Measurements from ENCODE around the gene FBLN2.

GRCh38 chr3:13666227-13666619 lies 117.3 kb downstream of the FBLN2 start:
- TF ChIP-seq CTCF (IDR thresholded peaks at IDR 0.05) (no peak), POLR2AphosphoS5 (IDR thresholded peaks at IDR 0.05; ENCODE audit: insufficient read depth in 1 of 2, low read depth in 1 of 2) (no peak), POLR2A (IDR thresholded peaks at IDR 0.05) (no peak)

All from vagina (tissue), 2 donors.